Ishikawa (cell line): ENCODE data around the gene MRGPRD.

Experiments used
- CEBPB ChIP-seq: IDR thresholded peaks from 2 replicates; pipeline ENCODE4 v1.6.1; 2012
- CREB1 ChIP-seq: IDR thresholded peaks from 2 replicates; pipeline ENCODE4 v1.6.1; 2012; ENCODE audit warnings: low read depth
- EGR1 ChIP-seq: IDR thresholded peaks from 2 replicates; pipeline ENCODE4 v1.6.1; 2012
- EP300 ChIP-seq: IDR thresholded peaks from 2 replicates; pipeline ENCODE4 v1.6.1; 2012; ENCODE audit warnings: borderline replicate concordance
- FOXM1 ChIP-seq: IDR thresholded peaks from 2 replicates; pipeline ENCODE4 v1.6.1; 2012; ENCODE audit warnings: low read depth, borderline replicate concordance
- MAX ChIP-seq: IDR thresholded peaks from 2 replicates; pipeline ENCODE4 v1.6.1; 2012
- NFIC ChIP-seq: IDR thresholded peaks from 2 replicates; pipeline ENCODE4 v1.6.1; 2012
- RAD21 ChIP-seq: IDR thresholded peaks from 2 replicates; pipeline ENCODE4 v1.6.1; 2012; ENCODE audit warnings: low read depth
- REST ChIP-seq: IDR thresholded peaks from 2 replicates; pipeline ENCODE4 v1.6.1; 2012; ENCODE audit warnings: low read depth, mild to moderate bottlenecking
- TAF1 ChIP-seq: IDR thresholded peaks from 2 replicates; pipeline ENCODE4 v1.6.1; 2012; ENCODE audit warnings: low read depth, mild to moderate bottlenecking
- TCF12 ChIP-seq: IDR thresholded peaks from 2 replicates; pipeline ENCODE4 v1.6.1; 2012; ENCODE audit warnings: low read depth
- TEAD4 ChIP-seq: IDR thresholded peaks from 2 replicates; pipeline ENCODE4 v1.6.1; 2012
- USF1 ChIP-seq: IDR thresholded peaks from 2 replicates; pipeline ENCODE4 v1.6.1; 2012
- YY1 ChIP-seq: IDR thresholded peaks from 2 replicates; pipeline ENCODE4 v1.6.1; 2012; ENCODE audit warnings: low read depth
- ZBTB7A ChIP-seq: IDR thresholded peaks from 2 replicates; pipeline ENCODE4 v1.6.1; 2012; ENCODE audit warnings: low read depth

The MRGPRD gene

GRCh38 chr11:69013009-69013951 lies 32.5 kb upstream of the MRGPRD start, which contains the start of gene MRGPRF:
MRGPRF (minus strand) TSS chr11:69013246; CDS start chr11:69009901, 3,345 bp downstream.
- TF ChIP-seq ZBTB7A, result peak; percentile 50; the same call in 1 of the 2 replicates
- no peak for TF ChIP-seq USF1
- TF ChIP-seq EP300, result no peak
- no peak for TF ChIP-seq MAX

GRCh38 chr11:69012092-69013008 lies 31.6 kb upstream of the MRGPRD start:
- TF ChIP-seq TEAD4, result no peak
- no peak for TF ChIP-seq NFIC
- no peak for TF ChIP-seq MAX
- TF ChIP-seq EGR1, result no peak
- TF ChIP-seq CEBPB, result no peak
- TF ChIP-seq TCF12, result no peak

GRCh38 chr11:69011624-69012091 lies 30.9 kb upstream of the MRGPRD start:
- TF ChIP-seq EGR1 (no peak), CEBPB (no peak), USF1 (no peak), NFIC (no peak), EP300 (no peak), CREB1 (no peak), ZBTB7A (peak; percentile 27; the same call in 1 of the 2 replicates), YY1 (no peak)

- TF ChIP-seq ZBTB7A (peak; percentile 82), USF1 (peak; percentile 81), TCF12 (no peak; the same call in 1 of the 2 replicates), RAD21 (no peak), YY1 (no peak), FOXM1 (no peak), EP300 (no peak), MAX (peak; percentile 87), NFIC (no peak), TAF1 (peak; percentile 23; the same call in 1 of the 2 replicates), REST (no peak), CEBPB (no peak), CREB1 (no peak), TEAD4 (no peak), EGR1 (no peak)
Measured at GRCh38 chr11:69010964-69011623, 30.3 kb upstream of the MRGPRD start.

GRCh38 chr11:69010361-69010891 lies 29.6 kb upstream of the MRGPRD start:
- no peak for TF ChIP-seq TAF1
- TF ChIP-seq TEAD4, result no peak
- TF ChIP-seq ZBTB7A, result no peak
- TF ChIP-seq YY1, result no peak
- TF ChIP-seq USF1, result no peak
- no peak for TF ChIP-seq RAD21
- no peak for TF ChIP-seq MAX
- TF ChIP-seq NFIC, result no peak
- no peak for TF ChIP-seq REST
- TF ChIP-seq EP300, result no peak
- no peak for TF ChIP-seq CEBPB
- no peak for TF ChIP-seq EGR1
- no peak for TF ChIP-seq TCF12
- no peak for TF ChIP-seq FOXM1
- TF ChIP-seq CREB1, result no peak
